Esophagus squamous epithelium (tissue), 5 donors: ENCODE results near the gene TMPRSS5. TPM values are rescaled to one million over a fixed set of nuclear protein-coding genes. Genes with fewer than 3 reads are reported as not detected.

Experiments
- DNase-seq: peaks from one replicate; lab custom pipeline; 2025; lab: John Stamatoyannopoulos, UW
- H3K27ac ChIP-seq, 4 donors: fragments of 200-600 bp; sonication (generic); one replicate each; pipeline ENCODE4 v1.5.1; 2016 to 2019; ENCODE audit warnings: mild to moderate bottlenecking in 1 of 4
- H3K27me3 ChIP-seq, 4 donors: fragments of 200-600 bp; sonication (generic); 1 replicate in 3 of 4; 2 replicates in 1 of 4; pipeline versions ENCODE4 v1.5.1 to v1.6.0; 2017 to 2021; ENCODE audit warnings: antibody characterized with exemption in 1 of 4
- H3K36me3 ChIP-seq, 3 donors: fragments of 200-600 bp; sonication (generic); one replicate each; pipeline ENCODE4 v1.5.1; 2016 to 2019
- H3K4me1 ChIP-seq, 3 donors: fragments of 200-600 bp; sonication (generic); one replicate each; pipeline ENCODE4 v1.5.1; 2017 to 2019
- H3K4me3 ChIP-seq, 4 donors: fragments of 200-600 bp; sonication (generic); 1 replicate in 3 of 4; 2 replicates in 1 of 4; pipeline ENCODE4 v1.5.1; 2016 to 2019; ENCODE audit warnings: mild to moderate bottlenecking in 2 of 4, moderate library complexity in 1 of 4
- H3K9me3 ChIP-seq, 3 donors: fragments of 200-600 bp; sonication (generic); one replicate each; pipeline ENCODE4 v1.5.1; 2016 to 2019
- POLR2A ChIP-seq, 4 donors: fragments of 450-650 bp; IDR thresholded peaks; one replicate each; pipeline ENCODE4 v1.6.1; 2017; ENCODE audit warnings: antibody characterized with exemption in 4 of 4, mild to moderate bottlenecking in 4 of 4, moderate library complexity in 3 of 4
- WGBS, 2 donors: methylation state at CpG; one replicate each; pipeline ENCODE4 v1.1.5; 2018; 5-methylcytosine and 5-hydroxymethylcytosine counted together
- intact Hi-C: fragments of 100-400 bp; cut with DNase I; formaldehyde crosslinking; loops from one replicate; pipeline ENCODE4 v1.15.0; 2022
- total RNA-seq, 4 donors: library from RNA; depleted of rRNA; stranded (reverse); fragments of >200 nt; gene quantifications; one replicate each; pipeline ENCODE4 v1.1.0, GENCODE V29; 2016
- TF ChIP-seq, protein P1 (sequence below), 6 experiments: fragments of 450-650 bp in 4 of 6; fragments of 200-600 bp in 2 of 6; sonication (generic) in 2 of 6; IDR thresholded peaks; one replicate each; pipeline ENCODE4 v1.5.1; 2016 to 2019; ENCODE audit warnings: antibody characterized with exemption in 6 of 6, mild to moderate bottlenecking in 4 of 6, moderate library complexity in 4 of 6
- donor health status: DM: yes; HTN: yes; CAD: no.

Gene TMPRSS5
- total RNA-seq, 4 donors from 2014 or later = 0.19 to 1.3 (median 0.35) TPM; not detected in 1

DNA sequence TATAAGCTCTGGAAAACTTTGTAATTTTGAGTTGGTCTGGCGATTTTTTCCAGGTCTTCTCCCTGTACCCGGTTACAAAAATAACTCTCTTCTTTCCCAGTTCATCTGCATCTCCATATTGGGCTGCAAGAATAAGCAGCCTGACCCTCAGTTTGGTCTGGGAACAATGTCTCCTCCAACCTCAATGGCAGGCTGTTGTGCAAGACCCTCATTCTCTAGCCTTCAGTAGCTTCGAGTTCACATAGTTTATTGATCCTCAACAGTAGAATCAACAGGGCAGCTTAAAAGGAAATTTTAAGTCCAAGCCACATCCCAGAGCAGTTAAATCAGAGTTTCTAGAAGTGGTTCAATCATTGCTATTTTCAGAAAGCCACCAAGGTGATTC, 35.3 kb downstream of the TMPRSS5 start:
- H3K9me3 ChIP-seq = peaks cover 0 to 2% (median 0%) of the 10 kb centered on the region in 3 donors
- 87 to 89% methylated on average over 2 to 3 of the region's 3 CpGs for WGBS, 2 donors
- intact Hi-C loops = no loop called here
- H3K4me1 ChIP-seq = no peaks in the 10 kb centered on the region
- TF ChIP-seq, protein P1, sequence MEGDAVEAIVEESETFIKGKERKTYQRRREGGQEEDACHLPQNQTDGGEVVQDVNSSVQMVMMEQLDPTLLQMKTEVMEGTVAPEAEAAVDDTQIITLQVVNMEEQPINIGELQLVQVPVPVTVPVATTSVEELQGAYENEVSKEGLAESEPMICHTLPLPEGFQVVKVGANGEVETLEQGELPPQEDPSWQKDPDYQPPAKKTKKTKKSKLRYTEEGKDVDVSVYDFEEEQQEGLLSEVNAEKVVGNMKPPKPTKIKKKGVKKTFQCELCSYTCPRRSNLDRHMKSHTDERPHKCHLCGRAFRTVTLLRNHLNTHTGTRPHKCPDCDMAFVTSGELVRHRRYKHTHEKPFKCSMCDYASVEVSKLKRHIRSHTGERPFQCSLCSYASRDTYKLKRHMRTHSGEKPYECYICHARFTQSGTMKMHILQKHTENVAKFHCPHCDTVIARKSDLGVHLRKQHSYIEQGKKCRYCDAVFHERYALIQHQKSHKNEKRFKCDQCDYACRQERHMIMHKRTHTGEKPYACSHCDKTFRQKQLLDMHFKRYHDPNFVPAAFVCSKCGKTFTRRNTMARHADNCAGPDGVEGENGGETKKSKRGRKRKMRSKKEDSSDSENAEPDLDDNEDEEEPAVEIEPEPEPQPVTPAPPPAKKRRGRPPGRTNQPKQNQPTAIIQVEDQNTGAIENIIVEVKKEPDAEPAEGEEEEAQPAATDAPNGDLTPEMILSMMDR (IDR thresholded peaks at IDR 0.05) = no peak
- TF ChIP-seq POLR2A (IDR thresholded peaks at IDR 0.05) = no peak
- no peaks in the 10 kb centered on the region for H3K36me3 ChIP-seq
- no peak overlapping the region for H3K4me3 ChIP-seq
- no peaks in the 10 kb centered on the region for H3K27me3 ChIP-seq
- no peak for DNase-seq
- no peak overlapping the region for H3K27ac ChIP-seq

DNA sequence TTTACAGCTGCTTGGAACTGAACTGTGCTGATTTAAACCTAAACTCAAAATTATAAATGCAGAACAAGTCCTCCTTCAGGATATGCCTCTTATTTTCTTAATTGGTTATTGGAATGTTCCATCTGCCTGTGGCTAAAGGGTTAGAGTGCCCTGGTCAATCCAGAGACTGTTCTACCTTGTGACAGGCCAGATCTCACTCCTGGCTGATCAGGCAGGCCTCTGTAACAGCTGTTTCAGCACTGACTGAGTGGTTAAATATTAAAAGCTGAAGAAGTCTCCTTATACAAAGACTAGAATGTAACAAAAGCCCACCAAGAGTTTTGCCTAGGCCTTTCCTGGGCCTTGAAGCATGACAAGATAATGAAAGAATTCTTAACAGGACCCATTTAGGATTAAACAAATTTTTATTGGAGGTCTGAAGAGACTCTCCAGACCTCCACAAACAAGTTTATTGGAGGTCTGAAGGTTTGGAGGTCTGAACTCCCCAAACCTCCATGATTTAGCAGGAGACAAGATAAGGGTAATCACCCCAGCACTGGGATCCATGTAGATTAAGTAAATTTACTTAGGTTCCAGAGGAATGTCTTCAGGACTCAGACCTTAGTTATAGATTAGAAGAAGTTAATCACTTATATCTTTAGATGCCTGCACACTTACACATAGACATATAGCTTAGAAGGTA, 35.8 kb downstream of the TMPRSS5 start:
- Histone ChIP-seq H3K36me3 (no peaks in the 10 kb centered on the region), H3K4me3 (no peak overlapping the region), H3K9me3 (peaks cover 0 to 4% (median 0%) of the 10 kb centered on the region in 3 donors), H3K4me1 (no peaks in the 10 kb centered on the region), H3K27ac (no peak overlapping the region), H3K27me3 (no peaks in the 10 kb centered on the region)
- TF ChIP-seq, protein P1 (IDR thresholded peaks at IDR 0.05) = no peak
- TF ChIP-seq POLR2A (IDR thresholded peaks at IDR 0.05) = no peak
- intact Hi-C loops = no loop called here
- no peak for DNase-seq

DNA sequence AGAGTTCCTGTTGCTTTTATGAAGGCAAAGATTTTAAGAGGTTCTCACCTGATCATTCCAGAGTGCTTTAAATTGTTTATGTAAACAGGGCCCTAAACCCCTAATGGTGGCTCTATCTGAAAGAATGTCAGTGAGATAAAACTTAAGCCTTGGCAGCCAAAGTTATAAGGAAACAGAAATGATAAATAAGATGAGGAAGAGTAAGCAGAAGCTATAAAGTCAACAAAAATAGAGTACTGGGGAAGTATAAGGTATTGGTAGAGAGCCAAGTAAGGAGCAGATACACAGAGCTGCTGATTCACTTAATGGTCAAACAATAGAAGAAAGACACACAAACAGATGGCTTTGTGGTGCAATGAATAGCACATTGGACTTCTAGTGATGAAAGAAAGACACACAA, 37.9 kb downstream of the TMPRSS5 start:
- DNase-seq = no peak
- no peak for TF ChIP-seq POLR2A (IDR thresholded peaks at IDR 0.05)
- TF ChIP-seq, protein P1 (IDR thresholded peaks at IDR 0.05) = no peak

DNA sequence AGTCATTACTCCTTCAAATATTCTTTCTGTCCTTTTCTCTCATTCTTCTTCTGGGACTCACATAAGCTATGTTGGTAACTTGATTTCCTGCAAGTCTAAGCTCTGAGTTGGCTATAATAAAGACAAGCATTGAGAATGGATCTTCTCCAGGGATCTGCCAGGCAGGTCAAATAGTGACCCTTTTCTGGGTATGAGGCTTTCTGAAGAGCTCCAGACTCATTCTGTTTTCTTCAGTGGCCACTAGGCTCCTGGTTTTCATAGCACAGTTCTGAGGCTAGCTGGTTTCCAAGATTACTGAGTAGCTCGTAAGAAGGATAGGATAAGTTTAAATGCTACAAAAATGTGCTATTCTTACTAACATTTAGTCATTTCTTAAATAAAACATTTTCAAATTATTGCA, 38.3 kb downstream of the TMPRSS5 start:
- H3K9me3 ChIP-seq = peaks cover 0 to 4% (median 0%) of the 10 kb centered on the region in 3 donors
- intact Hi-C loops = no loop called here
- no peak overlapping the region for H3K4me3 ChIP-seq
- no peak for TF ChIP-seq POLR2A (IDR thresholded peaks at IDR 0.05)
- TF ChIP-seq, protein P1 (IDR thresholded peaks at IDR 0.05) = no peak
- no peak overlapping the region for H3K27ac ChIP-seq
- H3K4me1 ChIP-seq = no peaks in the 10 kb centered on the region
- 76 to 80% methylated on average over 1 of the region's 1 CpG for WGBS, 2 donors
- H3K36me3 ChIP-seq = no peaks in the 10 kb centered on the region
- DNase-seq = no peak
- no peaks in the 10 kb centered on the region for H3K27me3 ChIP-seq

More for the DNA sequence above, 37.9 kb downstream of the TMPRSS5 start:
- Histone ChIP-seq H3K36me3 (no peaks in the 10 kb centered on the region), H3K4me1 (no peaks in the 10 kb centered on the region), H3K4me3 (no peak overlapping the region), H3K27ac (no peak overlapping the region), H3K9me3 (peaks cover 0 to 4% (median 0%) of the 10 kb centered on the region in 3 donors), H3K27me3 (no peaks in the 10 kb centered on the region)
- intact Hi-C loops = no loop called here

DNA sequence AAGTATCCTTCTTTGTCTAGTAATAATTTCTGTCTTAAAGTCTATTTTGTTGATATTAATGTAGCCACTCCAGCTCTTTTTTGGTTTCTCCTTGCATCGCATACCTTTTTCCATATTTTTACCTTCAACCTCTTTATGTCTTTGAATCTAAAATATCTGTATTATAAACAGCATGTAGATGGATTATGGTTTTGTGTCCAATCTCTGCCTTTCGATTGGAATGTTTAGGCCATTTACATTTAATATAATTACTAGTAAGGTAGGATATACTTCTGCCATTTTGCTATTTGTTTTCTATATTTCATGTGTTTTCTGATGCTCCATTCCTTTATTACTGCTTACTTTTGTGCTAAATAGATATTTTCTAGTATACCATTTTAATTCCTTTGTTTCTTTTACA, 39.5 kb downstream of the TMPRSS5 start:
- Histone ChIP-seq H3K4me1 (no peaks in the 10 kb centered on the region), H3K9me3 (peaks cover 0 to 4% (median 0%) of the 10 kb centered on the region in 3 donors), H3K4me3 (no peak overlapping the region), H3K36me3 (no peaks in the 10 kb centered on the region), H3K27me3 (no peaks in the 10 kb centered on the region), H3K27ac (no peak overlapping the region)
- WGBS, 2 donors = 86 to 92% methylated on average over 2 of the region's 2 CpGs
- intact Hi-C loops = no loop called here
- DNase-seq = no peak
- TF ChIP-seq, protein P1 (IDR thresholded peaks at IDR 0.05) = no peak
- no peak for TF ChIP-seq POLR2A (IDR thresholded peaks at IDR 0.05)
